NCI-H1092 treated with DMSO at 0.1 percent for 48 hours (cell line): Measurements from ENCODE around the gene VAMP8.

Experiments
- DNase-seq: peaks from one replicate; lab custom pipeline; 2025; lab: John Stamatoyannopoulos, UW

Gene VAMP8

GRCh38 chr2:85619617-85620016 lies 42.2 kb downstream of the VAMP8 start:
- no peak for DNase-seq

GRCh38 chr2:85621338-85621737 lies 44.0 kb downstream of the VAMP8 start:
- DNase-seq = no peak

GRCh38 chr2:85623991-85624390 lies 46.6 kb downstream of the VAMP8 start:
- DNase-seq = no peak

GRCh38 chr2:85628658-85629057 lies 51.3 kb downstream of the VAMP8 start:
- no peak for DNase-seq

GRCh38 chr2:85631316-85631715 lies 53.9 kb downstream of the VAMP8 start:
- DNase-seq = no peak
